HepG2 (cell line): ENCODE results near the gene SPIRE1. TPM values are rescaled to one million over a fixed set of nuclear protein-coding genes. Genes with fewer than 3 reads are reported as not detected.

ENCODE experiments used
- AGO1 ChIP-seq: fragments of 200-400 bp; formaldehyde crosslinking; IDR thresholded peaks from 2 replicates; pipeline ENCODE4 v1.6.1; 2017; ENCODE audit warnings: mild to moderate bottlenecking, low read depth, low read length, moderate library complexity; ENCODE audit not compliant: poor library complexity, severe bottlenecking
- CTCF ChIP-seq: sonication (generic); formaldehyde crosslinking; IDR thresholded peaks from 2 replicates; pipeline ENCODE4 v1.5.0; 2020; ENCODE audit warnings: mild to moderate bottlenecking, missing genetic modification reagents, moderate library complexity
- DNMT3B ChIP-seq: conservative IDR thresholded peaks from 2 replicates; pipeline ENCODE4 v1.6.1; 2016; ENCODE audit warnings: missing biosample characterization, control low read depth
- RFX3 ChIP-seq: IDR thresholded peaks from 2 replicates; pipeline ENCODE4 v1.6.1; 2016; ENCODE audit warnings: missing biosample characterization, missing genetic modification reagents
- SOX13 ChIP-seq, 3 experiments: fragments of 450-650 bp in 1 of 3; sonication (generic) in 1 of 3; formaldehyde crosslinking in 1 of 3; IDR thresholded peaks in 2 of 3; conservative IDR thresholded peaks in 1 of 3; 2 replicates each; pipeline versions ENCODE4 v1.5.0 to v1.6.1; 2016 to 2020; ENCODE audit warnings: antibody characterized with exemption in 1 of 3, mild to moderate bottlenecking in 1 of 3, missing compliant biosample characterization in 1 of 3, missing genetic modification reagents in 1 of 3, moderate library complexity in 1 of 3
- YEATS2 ChIP-seq: sonication (generic); formaldehyde crosslinking; IDR thresholded peaks from 2 replicates; pipeline ENCODE4 v1.4.0; 2020; ENCODE audit warnings: missing genetic modification reagents, borderline replicate concordance
- ZBTB4 ChIP-seq: sonication (generic); formaldehyde crosslinking; IDR thresholded peaks from 2 replicates; pipeline ENCODE4 v1.4.0; 2020; ENCODE audit warnings: missing genetic modification reagents, mild to moderate bottlenecking, borderline replicate concordance
- ZFP36L1 ChIP-seq: sonication (generic); formaldehyde crosslinking; IDR thresholded peaks from 2 replicates; pipeline ENCODE4 v1.8.0; 2022; ENCODE audit warnings: mild to moderate bottlenecking, missing genetic modification reagents, moderate library complexity
- ZNF382 ChIP-seq: sonication (generic); formaldehyde crosslinking; IDR thresholded peaks from 2 replicates; pipeline ENCODE4 v1.5.0; 2020; ENCODE audit warnings: missing genetic modification reagents, mild to moderate bottlenecking, borderline replicate concordance
- ZNF577 ChIP-seq: sonication (generic); formaldehyde crosslinking; IDR thresholded peaks from 2 replicates; pipeline ENCODE4 v1.4.0; 2020; ENCODE audit warnings: mild to moderate bottlenecking, low read depth, missing genetic modification reagents, borderline replicate concordance
- ZNF597 ChIP-seq: sonication (generic); formaldehyde crosslinking; IDR thresholded peaks from 2 replicates; pipeline ENCODE4 v1.5.0; 2020; ENCODE audit warnings: missing genetic modification reagents
- ZNF710 ChIP-seq: sonication (generic); formaldehyde crosslinking; IDR thresholded peaks from 2 replicates; pipeline ENCODE4 v1.5.0; 2020; ENCODE audit warnings: mild to moderate bottlenecking, missing genetic modification reagents, borderline replicate concordance
- ZSCAN12 ChIP-seq: sonication (generic); formaldehyde crosslinking; IDR thresholded peaks from 2 replicates; pipeline ENCODE4 v1.9.0; 2021; ENCODE audit warnings: mild to moderate bottlenecking, missing genetic modification reagents
- ZSCAN29 ChIP-seq: sonication (generic); formaldehyde crosslinking; conservative IDR thresholded peaks from 2 replicates; pipeline ENCODE4 v1.4.0; 2020; ENCODE audit warnings: mild to moderate bottlenecking, missing genetic modification reagents
- polyA plus RNA-seq, 8 experiments: library from polyadenylated mRNA; depleted of rRNA in 3 of 8; stranded (reverse) in 7 of 8; unstranded in 1 of 8; fragments of >200 nt; fragmentation: Illumina TruSeq in 4 of 8; extraction: Trizol in 4 of 8; gene quantifications; 2 replicates each; pipeline versions ENCODE4 v1.2.1 to v1.2.3, GENCODE V29; 2011 to 2016; ENCODE audit warnings: low read depth in 4 of 8, missing spikeins in 1 of 8, mixed read lengths in 1 of 8; ENCODE audit not compliant: insufficient read depth in 1 of 8
- total RNA-seq, 5 experiments: library from RNA; depleted of rRNA; stranded (reverse); fragments of >200 nt; fragmentation: Illumina TruSeq; extraction: Trizol; gene quantifications; 2 replicates each; pipeline ENCODE4 v1.2.3, GENCODE V29; 2016; ENCODE audit warnings: low read depth in 1 of 5

Gene SPIRE1
- total and polyA plus RNA-seq, 2 of the 13 experiments (the other 11 are each of a cell fraction or from before 2014, with no cell fraction given): 9.9 to 21.3 TPM

- TF ChIP-seq ZBTB4 (CRISPR knock-in tag) (0 out of 2 replicates have a peak, but pooled peaks have one; percentile 34), RFX3 (CRISPR knock-in tag) (no peak), ZNF597 (CRISPR knock-in tag) (no peak), SOX13 (IDR thresholded peaks at IDR 0.05) (no peak), SOX13 (CRISPR knock-in tag; conservative IDR thresholded peaks at IDR 0.05 in 1 of 2, IDR thresholded peaks at IDR 0.05 in 1 of 2) (peak in 1 of 2 experiments; percentile 30; a peak in 1 of 4 replicates), CTCF (no peak; the same call in 1 of the 2 replicates), ZNF382 (no peak), DNMT3B (CRISPR knock-in tag) (no peak), YEATS2 (CRISPR knock-in tag) (peak; percentile 55; the same call in 1 of the 2 replicates), ZNF710 (peak; percentile 29; the same call in 1 of the 2 replicates), ZSCAN12 (CRISPR knock-in tag) (no peak), ZNF577 (no peak), AGO1 (peak; percentile 61), ZSCAN29 (no peak), ZFP36L1 (CRISPR knock-in tag) (no peak)
These were observed 237.0 kb downstream of the SPIRE1 start (continued) for GRCh38 chr18:12420821-12421421.
